Non-pigmented ciliary epithelial cell (primary cell): ENCODE data around the gene ITGAE.
"Not testable (repeated sequence)": the region's sequence is repeated elsewhere in the genome, so short reads cannot be mapped to it uniquely, and the experiment has no call there.

ENCODE experiments used
- DNase-seq: peaks from one replicate; pipeline ENCODE4 v3.0.0-alpha.2; 2010; ENCODE audit warnings: low read depth

The ITGAE gene

DNA sequence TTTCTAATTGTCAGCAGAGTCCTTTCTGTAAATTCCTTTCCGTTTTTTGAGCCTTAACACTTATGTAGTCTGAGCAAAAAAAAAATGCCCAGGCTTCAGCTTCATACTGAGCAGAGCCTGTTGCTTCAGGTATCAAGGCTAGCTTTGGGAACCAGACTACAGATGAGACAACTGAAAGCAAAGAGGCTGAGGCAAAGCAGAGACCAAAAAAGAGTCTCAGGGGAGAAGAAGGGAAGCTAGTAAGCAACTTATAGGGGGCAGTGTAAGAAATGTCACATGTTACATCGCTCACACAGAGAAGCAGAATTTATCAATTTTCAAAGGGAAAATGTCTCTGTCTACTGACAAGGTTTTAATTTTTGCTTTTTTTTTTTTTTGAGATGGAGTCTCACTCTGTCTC is 73.9 kb downstream of the ITGAE start:
- no peak for DNase-seq

DNA sequence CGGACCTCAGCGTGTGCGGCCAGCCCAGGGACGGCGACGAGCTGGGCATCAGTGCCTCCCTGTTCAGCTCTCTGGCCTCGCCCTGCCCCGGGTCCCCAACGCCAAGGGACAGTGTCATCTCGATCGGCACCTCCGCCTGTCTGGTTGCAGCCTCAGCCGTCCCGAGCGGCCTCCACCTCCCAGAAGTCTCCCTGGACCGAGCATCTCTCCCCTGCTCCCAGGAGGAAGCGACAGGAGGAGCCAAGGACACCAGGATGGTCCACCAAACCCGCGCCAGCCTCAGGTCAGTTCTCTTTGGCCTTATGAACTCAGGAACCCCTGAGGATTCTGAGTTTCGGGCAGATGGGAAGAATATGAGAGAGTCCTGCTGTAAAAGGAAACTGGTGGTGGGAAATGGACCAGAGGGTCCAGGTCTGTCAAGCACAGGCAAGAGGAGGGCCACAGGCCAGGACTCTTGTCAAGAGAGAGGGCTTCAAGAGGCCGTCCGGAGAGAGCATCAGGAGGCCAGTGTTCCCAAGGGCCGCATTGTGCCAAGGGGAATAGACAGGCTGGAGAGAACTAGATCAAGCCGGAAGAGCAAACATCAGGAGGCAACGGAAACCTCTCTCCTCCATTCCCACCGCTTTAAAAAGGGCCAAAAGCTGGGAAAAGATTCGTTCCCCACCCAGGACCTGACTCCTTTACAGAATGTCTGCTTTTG is 76.5 kb downstream of the ITGAE start:
- no peak for DNase-seq

DNA sequence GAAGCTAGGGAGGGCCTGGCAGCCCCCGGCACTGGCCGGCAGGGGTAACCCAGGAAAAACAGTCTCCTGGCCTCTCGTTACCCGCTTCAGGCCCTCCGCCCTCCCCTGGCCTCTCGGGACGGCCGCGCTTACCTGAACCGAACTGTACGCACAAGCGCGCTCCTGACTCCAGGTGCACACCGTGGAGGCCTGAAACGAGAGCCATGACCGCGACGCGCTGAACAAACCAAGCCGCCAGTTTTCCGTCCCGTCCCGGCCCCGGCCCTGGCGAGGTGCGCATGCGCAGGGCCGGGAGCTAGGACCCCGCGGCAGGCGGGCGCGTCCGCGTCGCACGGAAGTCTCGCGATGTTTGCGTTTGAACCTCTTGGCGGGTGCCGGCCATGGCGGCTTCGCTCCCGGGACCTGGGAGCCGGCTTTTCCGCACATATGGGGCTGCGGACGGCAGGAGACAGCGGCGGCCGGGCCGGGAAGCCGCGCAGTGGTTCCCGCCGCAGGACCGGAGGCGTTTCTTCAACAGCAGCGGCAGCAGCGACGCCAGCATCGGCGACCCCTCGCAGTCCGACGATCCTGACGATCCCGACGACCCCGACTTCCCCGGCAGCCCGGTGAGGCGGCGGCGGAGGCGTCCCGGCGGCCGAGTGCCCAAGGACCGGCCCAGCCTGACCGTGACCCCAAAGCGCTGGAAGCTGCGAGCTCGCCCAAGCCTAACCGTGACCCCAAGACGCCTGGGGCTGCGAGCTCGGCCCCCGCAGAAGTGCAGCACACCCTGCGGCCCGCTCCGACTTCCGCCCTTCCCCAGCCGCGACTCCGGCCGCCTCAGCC is 77.2 kb downstream of the ITGAE start, which contains the start of gene HASPIN:
HASPIN (plus strand) TSS at position 348 of the 822 bp plus-strand sequence; CDS start at position 381, 33 bp downstream.
- DNase-seq, result no peak

DNA sequence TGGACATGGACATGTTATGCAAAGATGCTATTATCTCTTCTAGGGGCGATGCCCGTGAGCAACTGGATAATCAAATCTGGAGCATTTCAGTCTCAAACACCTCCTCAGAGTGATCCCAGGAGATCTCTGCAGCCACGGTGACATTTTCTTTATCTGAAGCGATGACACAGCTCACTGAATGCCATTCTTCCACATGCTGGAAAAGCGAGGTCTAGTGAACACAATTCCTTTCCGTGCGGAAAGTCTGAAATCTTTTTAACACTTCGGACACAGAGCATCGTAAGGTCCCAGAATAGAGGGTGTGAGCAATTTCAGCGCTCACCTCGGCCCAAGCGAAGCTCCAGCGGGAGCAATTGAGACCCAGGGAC is 77.8 kb downstream of the ITGAE start:
- DNase-seq, result no peak

- DNase-seq, result no peak
Measured at GRCh38 chr17:3722716-3723115, 78.3 kb downstream of the ITGAE start.

GRCh38 chr17:3719265-3719664 is 81.7 kb downstream of the ITGAE start:
- DNase-seq, result no peak

- no peak for DNase-seq
Measured at GRCh38 chr17:3718201-3718600, 82.8 kb downstream of the ITGAE start.

GRCh38 chr17:3715296-3715695 is 85.7 kb downstream of the ITGAE start:
- no peak for DNase-seq

GRCh38 chr17:3712811-3713463 is 88.1 kb downstream of the ITGAE start:
- DNase-seq, result no peak

- no peak for DNase-seq
Measured at GRCh38 chr17:3710951-3711383, 90.0 kb downstream of the ITGAE start.

DNA sequence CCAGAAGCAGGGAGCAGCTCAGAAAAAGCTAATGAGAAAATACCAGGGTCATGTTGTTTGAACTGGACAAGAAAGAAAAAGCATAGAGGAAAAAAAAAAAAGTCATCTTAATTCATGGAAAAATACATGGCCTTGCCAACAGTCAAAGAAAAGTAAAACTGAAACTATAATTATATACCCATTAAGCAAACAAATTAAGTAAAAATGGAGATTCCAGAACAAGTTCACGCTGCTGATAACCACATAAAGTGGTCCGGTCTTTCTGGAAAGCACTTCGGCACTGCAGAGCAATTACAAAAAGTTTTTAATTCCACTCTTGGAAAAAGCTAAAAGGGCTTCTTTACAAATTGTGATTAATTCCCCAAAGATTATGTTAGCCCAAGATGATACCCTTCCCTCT is 92.6 kb downstream of the ITGAE start:
- DNase-seq, result no peak

DNA sequence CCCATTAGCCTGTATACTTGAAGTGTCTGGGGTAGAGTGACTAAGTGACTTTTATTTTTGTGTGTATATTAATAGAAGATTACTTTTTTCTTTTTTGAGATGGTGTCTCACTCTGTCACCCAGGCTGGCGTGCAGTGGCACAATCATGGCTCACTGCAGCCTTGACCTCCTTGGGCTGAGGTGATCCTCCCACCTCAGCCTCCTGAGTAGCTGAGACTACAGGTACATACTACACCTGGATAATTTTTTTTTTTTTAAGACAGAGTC is 95.3 kb downstream of the ITGAE start:
- DNase-seq, result not testable (repeated sequence)

DNA sequence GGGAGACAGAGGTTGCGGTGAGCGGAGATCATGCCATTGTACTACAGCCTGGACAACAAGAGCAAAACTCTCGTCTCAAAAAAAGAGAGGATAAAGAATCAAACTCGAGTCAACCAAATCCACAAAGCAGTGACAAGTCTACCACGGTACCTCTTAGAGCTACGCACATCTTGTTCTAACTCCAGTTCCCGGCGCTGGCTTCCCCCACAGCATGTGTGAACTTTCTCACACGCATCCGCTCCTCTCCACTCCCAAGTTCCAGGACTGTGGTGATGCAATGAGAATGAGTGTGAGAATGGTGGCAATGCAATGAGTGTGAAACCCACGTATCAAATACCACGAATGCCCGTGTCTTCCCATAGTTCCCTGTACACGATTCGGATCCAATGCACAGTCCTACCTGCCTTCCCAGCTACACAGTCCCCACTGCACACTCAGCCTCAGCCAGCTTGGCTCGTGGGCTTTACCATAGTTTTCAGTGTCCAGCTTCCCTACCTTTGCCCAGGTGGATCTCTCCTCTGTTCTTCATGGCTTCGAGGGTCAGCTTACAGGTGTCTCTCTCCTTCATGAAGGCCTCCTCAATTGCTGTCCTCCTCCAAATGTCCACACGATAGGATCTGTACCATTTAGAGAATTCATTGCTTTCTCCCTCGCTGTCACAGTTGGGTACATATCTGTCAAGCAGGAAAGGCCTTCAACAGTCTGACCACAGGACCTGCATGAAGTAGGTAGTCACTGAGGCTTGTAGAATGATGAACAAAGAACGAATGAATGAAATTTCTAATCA is 95.9 kb downstream of the ITGAE start:
- DNase-seq, result no peak

GRCh38 chr17:3702041-3702539 is 98.9 kb downstream of the ITGAE start:
- DNase-seq, result not testable (repeated sequence)

DNA sequence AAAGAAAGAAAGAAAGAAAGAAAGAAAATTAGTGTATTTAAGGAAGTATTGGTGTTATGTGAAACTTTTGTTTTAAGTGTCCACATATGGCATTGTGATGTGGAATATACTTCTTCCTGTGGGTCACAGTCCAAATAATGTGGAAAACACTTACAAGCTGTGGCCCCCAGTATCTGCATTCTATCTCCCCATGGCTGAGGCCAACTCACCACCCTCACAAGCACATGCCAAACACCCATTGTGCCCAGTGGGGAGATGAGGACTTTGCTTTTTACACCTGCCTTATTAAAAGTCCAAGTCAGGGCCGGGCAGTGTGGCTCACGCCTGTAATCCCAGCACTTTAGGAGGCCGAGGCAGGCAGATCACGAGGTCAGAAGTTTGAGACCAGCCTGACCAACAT is 101.0 kb downstream of the ITGAE start:
- no peak for DNase-seq

DNA sequence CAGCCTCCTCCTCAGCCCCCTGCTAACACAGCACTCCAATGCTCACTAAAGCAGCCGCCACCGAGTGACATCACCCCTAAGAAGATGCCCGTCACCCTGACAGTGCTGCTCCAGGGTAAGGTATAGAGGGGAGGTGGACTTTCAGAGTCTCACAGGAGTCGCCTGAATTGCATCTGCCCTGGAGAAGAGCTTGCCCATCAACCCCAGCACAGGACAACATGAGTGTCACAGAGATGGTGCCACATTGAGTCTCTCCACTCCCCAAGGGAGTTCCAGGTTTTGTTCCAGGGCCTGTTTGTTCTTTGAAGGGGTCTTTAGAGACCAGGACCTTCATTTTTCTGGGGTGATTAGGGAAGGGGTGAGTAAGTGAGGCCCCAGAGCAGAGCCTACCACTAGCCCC is 102.8 kb downstream of the ITGAE start:
- no peak for DNase-seq

DNA sequence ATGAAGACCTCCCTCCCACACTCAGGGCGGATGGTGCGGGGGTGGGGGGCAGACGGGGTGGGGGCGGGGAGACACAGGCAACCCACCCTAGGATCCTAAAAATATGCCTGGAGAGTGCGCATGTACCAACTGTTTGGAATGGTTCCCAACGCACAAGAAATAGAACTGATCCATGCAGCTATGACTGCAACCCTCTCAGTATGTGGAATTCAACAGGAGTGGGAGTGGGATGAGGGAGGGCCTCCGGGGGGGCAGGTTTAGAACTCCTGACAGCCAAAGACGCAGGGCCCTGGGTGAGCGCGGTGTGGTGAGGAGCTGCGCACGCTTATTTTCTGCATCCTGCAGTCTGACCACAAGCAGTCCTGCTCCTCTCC is 103.9 kb downstream of the ITGAE start:
- DNase-seq, result no peak

DNA sequence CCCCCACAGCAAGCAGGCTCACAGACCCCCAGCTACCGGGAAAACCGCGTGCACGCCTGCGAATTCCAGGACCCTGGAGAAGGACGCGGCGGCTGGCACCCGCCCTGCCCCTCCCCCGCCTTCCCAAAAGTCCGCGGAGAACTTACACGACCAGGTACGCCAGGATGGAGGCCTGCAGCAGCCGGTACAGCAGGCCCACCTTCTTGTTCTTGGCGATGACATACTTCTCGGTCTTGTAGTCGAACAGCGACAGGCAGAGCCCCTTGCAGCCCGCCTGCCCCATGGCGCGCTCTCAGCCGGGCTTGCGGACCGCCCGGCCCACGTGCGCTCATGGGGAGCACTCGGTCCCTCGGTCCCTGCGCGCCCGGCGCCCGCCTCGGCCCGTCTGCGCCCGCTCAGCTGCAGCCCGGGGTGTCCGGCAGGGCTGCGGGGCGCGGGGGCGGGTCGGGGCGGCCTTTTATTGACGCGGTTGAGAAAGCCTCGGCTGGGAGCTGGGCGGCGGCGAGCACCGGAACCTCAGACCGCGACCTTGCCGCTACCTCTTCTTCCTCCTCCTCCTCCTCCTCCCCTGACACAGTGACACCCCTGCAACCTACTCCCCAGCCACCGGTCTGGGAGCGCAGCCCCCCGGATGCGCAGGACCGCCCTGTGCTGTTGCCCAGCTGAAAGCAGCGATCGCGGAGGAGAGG is 105.1 kb downstream of the ITGAE start, which contains the start of gene P2RX5:
P2RX5 (minus strand) TSS at position 433 of the 689 bp plus-strand sequence; CDS start at position 283, 150 bp downstream.
- DNase-seq, result no peak

DNA sequence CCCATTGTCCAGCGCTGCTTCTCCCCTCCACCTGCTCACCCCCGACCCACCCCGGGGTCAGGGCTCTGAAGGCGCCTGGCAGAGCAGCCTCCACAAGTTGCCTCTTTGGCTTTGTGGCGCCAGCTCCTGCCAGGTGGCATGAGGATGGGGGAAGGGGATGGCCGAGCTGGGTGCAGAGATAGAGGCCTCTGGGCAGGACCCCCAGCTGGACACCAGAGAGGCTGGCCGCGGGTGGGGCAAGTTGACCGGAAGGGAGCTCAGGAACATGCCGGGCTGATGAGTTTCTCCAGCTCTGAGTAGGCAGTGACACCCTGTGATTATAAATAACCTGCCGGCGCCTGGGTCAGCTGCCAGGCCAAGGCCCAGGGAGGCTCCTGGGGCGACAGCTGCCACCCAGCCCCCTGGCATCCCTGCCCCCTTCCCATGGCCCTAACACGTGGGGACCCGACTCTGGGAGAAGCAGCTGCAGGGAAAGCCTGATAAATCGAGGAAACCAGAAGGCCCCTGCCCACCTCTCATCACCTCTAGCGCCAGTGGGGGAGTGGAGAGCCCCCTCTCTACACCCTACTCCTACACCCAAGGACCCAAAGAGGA is 105.8 kb downstream of the ITGAE start:
- no peak for DNase-seq

- DNase-seq, result no peak
Measured at GRCh38 chr17:3693829-3694231, 107.2 kb downstream of the ITGAE start.

GRCh38 chr17:3693141-3693540 is 107.8 kb downstream of the ITGAE start:
- DNase-seq, result no peak
